GM18951 (cell line): Measurements from ENCODE around the gene PLAAT4.
"Not testable (repeated sequence)": the region's sequence is repeated elsewhere in the genome, so short reads cannot be mapped to it uniquely, and the experiment has no call there.

Source experiments
- POLR2A ChIP-seq: IDR thresholded peaks from 4 replicates; pipeline ENCODE4 v1.6.1; 2011; ENCODE audit warnings: mild to moderate bottlenecking; ENCODE audit not compliant: insufficient read length, insufficient read depth; ENCODE audit errors: extremely low read depth
- in situ Hi-C: fragments of 300-500 bp; cut with MboI; formaldehyde crosslinking; loops from one replicate; pipeline ENCODE4 v1.12.0; 2022; ENCODE audit warnings: low sequenced_read_pairs, mixed read lengths, inconsistent platforms; ENCODE audit not compliant: unreplicated experiment

The PLAAT4 gene

GRCh38 chr11:63535734-63536133 lies 874 bp upstream of the PLAAT4 start:
- no peak for TF ChIP-seq POLR2A
- in situ Hi-C loops: no loop called here

GRCh38 chr11:63537293-63538101 lies 889 bp downstream of the PLAAT4 start:
- in situ Hi-C loops: no loop called here
- no peak for TF ChIP-seq POLR2A

DNA sequence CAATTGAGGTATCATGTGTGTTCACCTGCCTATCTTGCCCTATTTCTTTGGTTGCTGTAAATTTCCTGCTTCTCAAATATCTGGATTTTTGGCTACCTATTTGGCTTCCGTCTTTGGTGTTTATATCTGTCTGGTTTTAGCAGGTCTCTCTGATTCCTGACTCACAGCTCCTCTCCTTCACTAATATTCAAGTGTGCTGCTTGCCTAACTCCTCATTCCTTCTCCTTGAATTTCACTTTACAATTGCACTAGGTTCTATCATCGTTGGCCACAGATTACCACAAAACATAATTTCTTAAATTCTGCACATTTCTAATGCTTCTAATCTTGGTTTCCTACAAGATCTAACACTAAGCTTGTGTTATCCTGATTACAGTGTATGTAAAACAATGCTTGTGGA lies 5.9 kb downstream of the PLAAT4 start:
- in situ Hi-C loops: not testable (repeated sequence)

DNA sequence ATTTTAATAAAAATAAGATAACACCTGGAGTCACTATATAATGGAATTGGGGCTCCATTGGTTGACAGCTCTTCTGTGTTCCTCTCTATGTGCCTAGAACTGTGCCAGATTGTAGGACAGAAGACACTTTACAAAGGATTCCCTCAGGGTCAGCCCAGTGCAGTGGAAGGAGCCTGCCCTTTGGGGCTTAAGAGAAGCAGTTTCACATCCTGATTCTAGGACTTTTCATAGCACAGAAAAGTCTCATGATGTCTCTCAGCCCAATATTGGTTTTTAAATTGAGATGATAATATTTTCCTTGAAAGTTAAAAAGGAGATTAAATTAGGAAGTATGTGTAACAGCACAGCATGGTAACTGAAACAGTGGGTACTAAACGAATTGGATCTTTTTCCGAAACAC lies 7.1 kb downstream of the PLAAT4 start:
- in situ Hi-C loops: no loop called here
- no peak for TF ChIP-seq POLR2A

DNA sequence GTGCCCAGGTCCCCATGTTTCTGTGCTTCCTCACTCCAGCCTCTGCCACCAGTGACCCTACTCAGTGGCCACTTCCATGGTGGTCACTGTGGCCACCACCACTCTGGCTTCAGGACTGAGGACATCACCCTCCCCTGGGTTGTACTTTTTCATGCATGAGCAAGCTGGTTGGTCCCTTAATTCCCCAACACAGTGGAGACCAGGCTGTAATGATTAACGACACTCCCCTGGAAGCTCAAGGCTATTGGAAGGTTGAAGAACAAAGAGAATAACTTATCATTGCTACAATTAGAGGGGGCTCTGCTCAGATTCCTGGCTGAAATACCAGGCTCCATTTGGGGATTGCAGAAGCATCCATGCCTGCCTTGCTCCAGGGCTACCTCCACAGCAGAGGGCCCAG lies 10.5 kb downstream of the PLAAT4 start:
- no peak for TF ChIP-seq POLR2A
- in situ Hi-C loops: no loop called here

- in situ Hi-C loops: no loop called here
- no peak for TF ChIP-seq POLR2A
These were observed 11.6 kb downstream of the PLAAT4 start for GRCh38 chr11:63548178-63548577.

GRCh38 chr11:63549411-63549810 lies 12.8 kb downstream of the PLAAT4 start:
- in situ Hi-C loops: no loop called here

DNA sequence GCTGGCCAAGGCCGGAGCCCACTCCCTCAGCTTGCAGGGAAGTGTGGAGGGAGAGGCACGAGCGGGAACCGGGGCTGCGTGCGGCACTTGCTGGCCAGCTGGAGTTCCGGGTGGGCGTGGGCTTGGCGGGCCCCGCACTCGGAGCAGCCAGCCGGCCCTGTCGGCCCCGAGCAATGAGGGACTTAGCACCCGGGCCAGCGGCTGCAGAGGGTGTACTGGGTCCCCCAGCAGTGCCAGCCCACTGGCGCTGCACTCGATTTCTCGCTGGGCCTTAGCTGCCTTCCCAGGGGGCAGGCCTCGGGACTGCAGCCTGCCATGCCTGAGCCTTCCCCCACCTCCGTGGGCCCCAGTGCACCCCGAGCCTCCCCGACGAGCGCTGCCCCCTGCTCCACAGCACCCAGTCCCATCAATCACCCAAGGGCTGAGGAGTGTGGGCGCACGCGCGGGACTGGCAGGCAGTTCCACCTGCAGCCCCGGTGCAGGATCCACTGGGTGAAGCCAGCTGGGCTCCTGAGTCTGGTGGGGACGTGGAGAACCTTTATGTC lies 13.6 kb downstream of the PLAAT4 start:
- in situ Hi-C loops: not testable (repeated sequence)

More at GRCh38 chr11:63549411-63549810, 12.8 kb downstream of the PLAAT4 start:
- TF ChIP-seq POLR2A: no peak

GRCh38 chr11:63551091-63551888 lies 14.7 kb downstream of the PLAAT4 start:
- in situ Hi-C loops: no loop called here
- no peak for TF ChIP-seq POLR2A

- no peak for TF ChIP-seq POLR2A
- in situ Hi-C loops: no loop called here
These were observed 15.3 kb downstream of the PLAAT4 start for GRCh38 chr11:63551889-63552266.

- no peak for TF ChIP-seq POLR2A
- in situ Hi-C loops: no loop called here
These were observed 16.3 kb downstream of the PLAAT4 start for GRCh38 chr11:63552921-63553320.

- TF ChIP-seq POLR2A: peak; percentile 32
- in situ Hi-C loops: no loop called here
These were observed 17.2 kb downstream of the PLAAT4 start for GRCh38 chr11:63553759-63554158.

- in situ Hi-C loops: no loop called here
- no peak for TF ChIP-seq POLR2A
These were observed 18.2 kb downstream of the PLAAT4 start for GRCh38 chr11:63554877-63555223.
